Glutamatergic neuron (in vitro differentiated cells): Measurements from ENCODE around the gene CYS1. TPM values are rescaled to one million over a fixed set of nuclear protein-coding genes. Genes with fewer than 3 reads are reported as not detected.
"Not testable (repeated sequence)": the region's sequence is repeated elsewhere in the genome, so short reads cannot be mapped to it uniquely, and the experiment has no call there.

Experiments used
- DNase-seq: peaks from one replicate; pipeline ENCODE4 v3.0.0; 2022
- H3K27ac Mint-ChIP-seq: one replicate; pipeline ENCODE4 v1.8.0; 2020; ENCODE audit warnings: mild to moderate bottlenecking, mixed read lengths, inconsistent platforms; ENCODE audit not compliant: unreplicated experiment
- H3K27me3 Mint-ChIP-seq: one replicate; pipeline ENCODE4 v1.8.0; 2020; ENCODE audit warnings: mild to moderate bottlenecking, moderate library complexity, mixed read lengths, inconsistent platforms; ENCODE audit not compliant: unreplicated experiment
- H3K36me3 Mint-ChIP-seq: one replicate; pipeline ENCODE4 v1.8.0; 2020; ENCODE audit warnings: mild to moderate bottlenecking, mixed read lengths, inconsistent platforms; ENCODE audit not compliant: unreplicated experiment
- H3K4me1 Mint-ChIP-seq: one replicate; pipeline ENCODE4 v1.8.0; 2020; ENCODE audit warnings: mild to moderate bottlenecking, low read depth, mixed read lengths, inconsistent platforms; ENCODE audit not compliant: unreplicated experiment
- H3K4me3 Mint-ChIP-seq: one replicate; pipeline ENCODE4 v1.8.0; 2020; ENCODE audit warnings: mild to moderate bottlenecking, mixed read lengths, inconsistent platforms; ENCODE audit not compliant: unreplicated experiment
- H3K9me3 Mint-ChIP-seq: one replicate; pipeline ENCODE4 v1.8.0; 2020; ENCODE audit warnings: mild to moderate bottlenecking, moderate library complexity, mixed read lengths, inconsistent platforms; ENCODE audit not compliant: unreplicated experiment
- CTCF ChIP-seq: fragments of 200-600 bp; sonication (generic); IDR thresholded peaks from one replicate; pipeline ENCODE4 v1.5.0; 2021; ENCODE audit not compliant: partially characterized antibody, unreplicated experiment
- total RNA-seq: library from RNA; stranded (reverse); fragmentation: NEBNext Ultra II Directional; extraction: Animal tissue kit (Norgen Biotek cat#: 25700); gene quantifications from one replicate; pipeline ENCODE4 v1.2.1, GENCODE V29; 2021; ENCODE audit not compliant: unreplicated experiment

Gene CYS1
- total RNA-seq, 1 donor from 2014 or later, result not detected

- TF ChIP-seq CTCF, result no peak
- H3K9me3 Mint-ChIP-seq, result peaks cover 3% of the 10 kb centered on the region
- no peak overlapping the region for H3K4me3 Mint-ChIP-seq
- peaks cover 4% of the 10 kb centered on the region for H3K36me3 Mint-ChIP-seq
- no peak overlapping the region for H3K27ac Mint-ChIP-seq
- H3K27me3 Mint-ChIP-seq, result no peaks in the 10 kb centered on the region
- no peaks in the 10 kb centered on the region for H3K4me1 Mint-ChIP-seq
- no peak for DNase-seq
Measured at GRCh38 chr2:10012963-10013461, 67.2 kb downstream of the CYS1 start.

- not testable (repeated sequence) for H3K4me3 Mint-ChIP-seq, DNase-seq, H3K27ac Mint-ChIP-seq, H3K27me3 Mint-ChIP-seq, H3K9me3 Mint-ChIP-seq, H3K36me3 Mint-ChIP-seq, H3K4me1 Mint-ChIP-seq
Measured at GRCh38 chr2:10012366-10012962, 67.7 kb downstream of the CYS1 start.

GRCh38 chr2:10011606-10012325 is 68.4 kb downstream of the CYS1 start:
- not testable (repeated sequence) for H3K4me1 Mint-ChIP-seq, DNase-seq, H3K27ac Mint-ChIP-seq, H3K27me3 Mint-ChIP-seq, H3K4me3 Mint-ChIP-seq, H3K36me3 Mint-ChIP-seq, H3K9me3 Mint-ChIP-seq

- not testable (repeated sequence) for DNase-seq, H3K9me3 Mint-ChIP-seq, H3K27ac Mint-ChIP-seq, H3K36me3 Mint-ChIP-seq, H3K27me3 Mint-ChIP-seq, H3K4me1 Mint-ChIP-seq, H3K4me3 Mint-ChIP-seq
Measured at GRCh38 chr2:10010861-10011605, 69.2 kb downstream of the CYS1 start.

- Mint-ChIP-seq H3K4me3 (no peak overlapping the region), H3K4me1 (no peaks in the 10 kb centered on the region), H3K27ac (no peak overlapping the region), H3K9me3 (peaks cover 4% of the 10 kb centered on the region), H3K36me3 (peaks cover 6% of the 10 kb centered on the region), H3K27me3 (no peaks in the 10 kb centered on the region)
- no peak for DNase-seq
- TF ChIP-seq CTCF, result no peak
Measured at GRCh38 chr2:10009811-10010781, 70.1 kb downstream of the CYS1 start.

GRCh38 chr2:10009271-10009810 is 70.9 kb downstream of the CYS1 start:
- Mint-ChIP-seq H3K4me3 (no peak overlapping the region), H3K9me3 (peaks cover 4% of the 10 kb centered on the region), H3K4me1 (no peaks in the 10 kb centered on the region), H3K36me3 (peaks cover 6% of the 10 kb centered on the region), H3K27me3 (no peaks in the 10 kb centered on the region), H3K27ac (no peak overlapping the region)
- DNase-seq, result no peak
- no peak for TF ChIP-seq CTCF
